Tibial artery (tissue), 4 donors: ENCODE measurements around the gene GBP5.
A peak's percentile ranks its signal among the peaks of the same experiment; 100 is the strongest.
"Not testable (repeated sequence)": the region's sequence is repeated elsewhere in the genome, so short reads cannot be mapped to it uniquely, and the experiment has no call there.

ENCODE experiments used
- DNase-seq, 2 donors: peaks; one replicate each; pipeline ENCODE4 v3.0.0-alpha.2; 2019
- H3K27ac ChIP-seq, 2 donors: fragments of 200-600 bp; sonication (generic) in 1 of 2; 1 replicate in 1 of 2; 2 replicates in 1 of 2; pipeline ENCODE4 v1.5.1; 2018 to 2019; ENCODE audit warnings: mild to moderate bottlenecking in 1 of 2
- H3K27me3 ChIP-seq, 2 donors: fragments of 200-600 bp; sonication (generic) in 1 of 2; one replicate each; pipeline versions ENCODE4 v1.5.1 to v1.6.0; 2016 to 2019
- H3K36me3 ChIP-seq, 3 donors: fragments of 200-600 bp; sonication (generic) in 2 of 3; one replicate each; pipeline ENCODE4 v1.5.1; 2016 to 2019; ENCODE audit warnings: mild to moderate bottlenecking in 2 of 3
- H3K4me1 ChIP-seq, 4 donors: fragments of 200-600 bp; sonication (generic) in 2 of 4; 1 replicate in 3 of 4; 2 replicates in 1 of 4; pipeline ENCODE4 v1.5.1; 2016 to 2019
- H3K4me3 ChIP-seq, 2 donors: fragments of 200-600 bp; sonication (generic) in 1 of 2; 1 replicate in 1 of 2; 2 replicates in 1 of 2; pipeline ENCODE4 v1.5.1; 2018 to 2019; ENCODE audit warnings: mild to moderate bottlenecking in 2 of 2
- H3K9me3 ChIP-seq, 3 donors: fragments of 200-600 bp; sonication (generic) in 1 of 3; one replicate each; pipeline ENCODE4 v1.5.1; 2016 to 2019
- intact Hi-C: fragments of 100-400 bp; cut with DNase I; formaldehyde crosslinking; loops from one replicate; pipeline ENCODE4 v1.15.0; 2023; ENCODE audit warnings: low total_unique reads
- TF ChIP-seq, protein P1 (sequence below), 2 experiments: fragments of 200-600 bp in 1 of 2; fragments of 450-650 bp in 1 of 2; IDR thresholded peaks; one replicate each; pipeline ENCODE4 v1.5.1; 2017 to 2019; ENCODE audit warnings: antibody characterized with exemption in 2 of 2, mild to moderate bottlenecking in 1 of 2, moderate library complexity in 1 of 2

The GBP5 gene

DNA sequence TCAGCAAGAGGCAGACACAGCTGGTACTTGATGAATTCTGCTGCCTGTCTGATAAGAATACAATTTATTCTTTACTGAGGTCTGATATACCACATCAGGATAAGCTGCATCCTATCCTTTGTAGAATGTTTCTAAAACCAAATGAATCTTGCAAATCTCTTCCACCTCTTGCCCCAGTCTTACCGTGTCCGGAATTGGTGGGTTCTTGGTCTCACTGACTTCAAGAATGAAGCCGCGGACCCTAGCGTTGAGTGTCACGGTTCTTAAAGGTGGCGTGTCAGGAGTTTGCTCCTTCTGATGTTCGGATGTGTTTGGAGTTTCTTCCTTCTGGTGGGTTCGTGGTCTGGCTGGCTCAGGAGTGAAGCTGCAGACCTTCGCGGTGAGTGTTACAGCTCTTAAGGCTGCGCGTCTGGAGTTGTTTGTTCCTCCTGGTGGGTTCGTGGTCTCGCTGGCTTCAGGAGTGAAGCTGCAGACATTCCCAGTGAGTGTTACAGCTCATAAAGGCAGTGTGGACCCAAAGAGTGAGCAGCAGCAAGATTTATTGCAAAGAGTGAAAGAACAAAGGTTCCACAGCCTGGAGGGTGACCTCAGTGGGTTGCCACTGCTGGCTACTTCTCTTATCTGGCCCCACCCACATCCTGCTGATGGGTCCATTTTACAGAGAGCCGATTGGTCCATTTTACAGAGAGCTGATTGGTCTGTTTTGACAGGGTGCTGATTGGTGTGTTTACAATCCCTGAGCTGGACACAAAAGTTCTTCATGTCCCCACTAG, at the start of gene GBP5:
Gene GBP5, minus strand, starts transcription at position 592 of the 773 bp plus-strand sequence. CDS start 3,305 bp downstream, outside the sequence.
- H3K36me3 ChIP-seq, H3K9me3 ChIP-seq, H3K27ac ChIP-seq, intact Hi-C loops, H3K27me3 ChIP-seq, DNase-seq: not testable (repeated sequence)
- Histone ChIP-seq H3K4me1 (peaks cover 0 to 13% (median 2%) of the 10 kb centered on the region in 4 donors), H3K4me3 (peak within 1 kb of the TSS in 1 of 2 donors; percentile 11)

- intact Hi-C loops: no loop called here
- no peak overlapping the region for H3K4me3 ChIP-seq
Observed at GRCh38 chr1:89322402-89322801, 49.7 kb upstream of the GBP5 start.

GRCh38 chr1:89312572-89312971, 39.9 kb upstream of the GBP5 start:
- Histone ChIP-seq H3K4me3 (no peak overlapping the region), H3K4me1 (peaks cover 0 to 22% (median 7%) of the 10 kb centered on the region in 4 donors), H3K27ac (no peak overlapping the region), H3K9me3 (no peaks in the 10 kb centered on the region), H3K36me3 (no peaks in the 10 kb centered on the region), H3K27me3 (no peaks in the 10 kb centered on the region)
- intact Hi-C loops: no loop called here
- no peak for DNase-seq
- TF ChIP-seq, protein P1, sequence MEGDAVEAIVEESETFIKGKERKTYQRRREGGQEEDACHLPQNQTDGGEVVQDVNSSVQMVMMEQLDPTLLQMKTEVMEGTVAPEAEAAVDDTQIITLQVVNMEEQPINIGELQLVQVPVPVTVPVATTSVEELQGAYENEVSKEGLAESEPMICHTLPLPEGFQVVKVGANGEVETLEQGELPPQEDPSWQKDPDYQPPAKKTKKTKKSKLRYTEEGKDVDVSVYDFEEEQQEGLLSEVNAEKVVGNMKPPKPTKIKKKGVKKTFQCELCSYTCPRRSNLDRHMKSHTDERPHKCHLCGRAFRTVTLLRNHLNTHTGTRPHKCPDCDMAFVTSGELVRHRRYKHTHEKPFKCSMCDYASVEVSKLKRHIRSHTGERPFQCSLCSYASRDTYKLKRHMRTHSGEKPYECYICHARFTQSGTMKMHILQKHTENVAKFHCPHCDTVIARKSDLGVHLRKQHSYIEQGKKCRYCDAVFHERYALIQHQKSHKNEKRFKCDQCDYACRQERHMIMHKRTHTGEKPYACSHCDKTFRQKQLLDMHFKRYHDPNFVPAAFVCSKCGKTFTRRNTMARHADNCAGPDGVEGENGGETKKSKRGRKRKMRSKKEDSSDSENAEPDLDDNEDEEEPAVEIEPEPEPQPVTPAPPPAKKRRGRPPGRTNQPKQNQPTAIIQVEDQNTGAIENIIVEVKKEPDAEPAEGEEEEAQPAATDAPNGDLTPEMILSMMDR (IDR thresholded peaks at IDR 0.05): no peak

More at GRCh38 chr1:89322402-89322801, 49.7 kb upstream of the GBP5 start:
- no peaks in the 10 kb centered on the region for H3K9me3 ChIP-seq
- DNase-seq: no peak
- TF ChIP-seq, protein P1 (IDR thresholded peaks at IDR 0.05): no peak
- H3K36me3 ChIP-seq: no peaks in the 10 kb centered on the region
- H3K27me3 ChIP-seq: no peaks in the 10 kb centered on the region
- H3K27ac ChIP-seq: no peak overlapping the region
- H3K4me1 ChIP-seq: peaks cover 0 to 14% (median 4%) of the 10 kb centered on the region in 4 donors

- intact Hi-C loops: no loop called here
- Histone ChIP-seq H3K27ac (no peak overlapping the region), H3K36me3 (no peaks in the 10 kb centered on the region), H3K27me3 (no peaks in the 10 kb centered on the region), H3K9me3 (no peaks in the 10 kb centered on the region), H3K4me1 (peaks cover 0 to 22% (median 7%) of the 10 kb centered on the region in 4 donors), H3K4me3 (no peak overlapping the region)
- no peak for DNase-seq
- TF ChIP-seq, protein P1 (IDR thresholded peaks at IDR 0.05): no peak
Observed at GRCh38 chr1:89311757-89312156, 39.1 kb upstream of the GBP5 start.

- H3K36me3 ChIP-seq: no peaks in the 10 kb centered on the region
- H3K9me3 ChIP-seq: no peaks in the 10 kb centered on the region
- intact Hi-C loops: no loop called here
- no peak for DNase-seq
- H3K27me3 ChIP-seq: no peaks in the 10 kb centered on the region
- H3K27ac ChIP-seq: peak overlapping the region in 1 of 2 donors; percentile 22
- H3K4me3 ChIP-seq: no peak overlapping the region
- TF ChIP-seq, protein P1 (IDR thresholded peaks at IDR 0.05): no peak
- peaks cover 0 to 22% (median 7%) of the 10 kb centered on the region in 4 donors for H3K4me1 ChIP-seq
Observed at GRCh38 chr1:89310976-89311375, 38.3 kb upstream of the GBP5 start.

DNA sequence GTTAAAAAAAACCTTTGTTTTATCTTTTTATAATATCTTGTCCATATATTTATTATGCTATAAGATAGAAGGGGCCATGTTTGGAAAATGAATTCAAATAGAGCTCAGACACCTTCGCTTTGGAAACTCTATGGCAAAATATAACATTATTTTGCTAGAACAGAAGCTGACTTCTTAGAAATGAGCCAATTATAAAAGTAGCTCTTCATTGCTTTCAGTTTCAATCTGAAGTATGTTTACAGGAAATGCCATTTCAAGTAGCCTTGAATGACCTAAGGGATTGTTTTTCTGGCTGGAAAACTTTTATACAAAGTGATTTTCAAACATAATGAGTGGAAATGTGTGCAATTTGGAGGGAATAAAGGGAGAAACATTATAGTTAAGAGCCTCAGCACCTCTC, 37.8 kb upstream of the GBP5 start:
- intact Hi-C loops: no loop called here
- H3K36me3 ChIP-seq: no peaks in the 10 kb centered on the region
- TF ChIP-seq, protein P1 (IDR thresholded peaks at IDR 0.05): no peak
- H3K4me3 ChIP-seq: no peak overlapping the region
- DNase-seq: no peak
- H3K9me3 ChIP-seq: no peaks in the 10 kb centered on the region
- H3K27ac ChIP-seq: peak overlapping the region in 1 of 2 donors; percentile 22
- peaks cover 0 to 22% (median 7%) of the 10 kb centered on the region in 4 donors for H3K4me1 ChIP-seq
- H3K27me3 ChIP-seq: no peaks in the 10 kb centered on the region
